Fibroblast of lung (primary cell): ENCODE measurements around the gene KRTAP12-4. TPM values are rescaled to one million over a fixed set of nuclear protein-coding genes. Genes with fewer than 3 reads are reported as not detected.

Source experiments
- DNase-seq, 2 donors: peaks; one replicate each; pipeline versions ENCODE4 v3.0.0 to v3.0.0-alpha.2; 2010; ENCODE audit warnings: low read depth in 2 of 2
- H2AFZ ChIP-seq: 2 replicates; pipeline ENCODE4 v1.5.1; 2012; ENCODE audit warnings: low read length, control low read depth, inconsistent platforms
- H3K27ac ChIP-seq: 2 replicates; pipeline ENCODE4 v1.5.1; 2011; ENCODE audit warnings: low read length, control low read depth; ENCODE audit not compliant: insufficient read depth
- H3K27me3 ChIP-seq: 2 replicates; pipeline ENCODE4 v1.5.1; 2011; ENCODE audit warnings: mild to moderate bottlenecking, low read length; ENCODE audit not compliant: control insufficient read depth, insufficient read depth
- H3K36me3 ChIP-seq: 2 replicates; pipeline ENCODE4 v1.5.1; 2011; ENCODE audit warnings: low read length; ENCODE audit not compliant: control insufficient read depth, insufficient read depth
- H3K4me1 ChIP-seq: 2 replicates; pipeline ENCODE4 v1.5.1; 2011; ENCODE audit warnings: low read length; ENCODE audit not compliant: control insufficient read depth, insufficient read depth; ENCODE audit errors: extremely low read depth
- H3K4me2 ChIP-seq: 2 replicates; pipeline ENCODE4 v1.5.1; 2011; ENCODE audit warnings: low read length, control low read depth; ENCODE audit not compliant: insufficient read depth; ENCODE audit errors: extremely low read depth
- H3K4me3 ChIP-seq, 4 experiments: fragments of 200-600 bp in 1 of 4; sonication (generic) in 1 of 4; replicated peaks in 1 of 4; 2 replicates each; pipeline ENCODE4 v1.5.1; 2011 to 2016; ENCODE audit warnings: low read length in 4 of 4, low read depth in 3 of 4, mild to moderate bottlenecking in 3 of 4, control low read depth in 2 of 4, inconsistent platforms in 1 of 4, mixed read lengths in 1 of 4; ENCODE audit not compliant: insufficient read depth in 1 of 4; ENCODE audit errors: control extremely low read depth in 1 of 4
- H3K79me2 ChIP-seq: 2 replicates; pipeline ENCODE4 v1.5.1; 2012; ENCODE audit warnings: mild to moderate bottlenecking, low read length, inconsistent platforms; ENCODE audit not compliant: control insufficient read depth, insufficient read depth
- H3K9ac ChIP-seq: 2 replicates; pipeline ENCODE4 v1.5.1; 2011; ENCODE audit warnings: mild to moderate bottlenecking, low read length, control low read depth; ENCODE audit not compliant: insufficient read depth
- H3K9me3 ChIP-seq: 2 replicates; pipeline ENCODE4 v1.5.1; 2012; ENCODE audit warnings: low read depth, low read length; ENCODE audit not compliant: control insufficient read depth, insufficient read depth
- H4K20me1 ChIP-seq: 2 replicates; pipeline ENCODE4 v1.5.1; 2011; ENCODE audit warnings: low read length; ENCODE audit not compliant: control insufficient read depth, insufficient read depth; ENCODE audit errors: extremely low read depth
- EZH2 ChIP-seq: IDR thresholded peaks from 2 replicates; pipeline ENCODE4 v1.5.1; 2012; ENCODE audit warnings: low read length, control low read depth, mild to moderate bottlenecking; ENCODE audit errors: missing control alignments
- polyA plus RNA-seq, 2 donors: library from polyadenylated mRNA; depleted of rRNA in 1 of 2; stranded (reverse) in 1 of 2; unstranded in 1 of 2; fragments of >200 nt; gene quantifications; 2 replicates each; pipeline ENCODE4 v1.2.1, GENCODE V29; 2011 to 2012; ENCODE audit warnings: missing spikeins in 1 of 2
- total RNA-seq: library from RNA; depleted of rRNA; stranded (reverse); fragments of >200 nt; gene quantifications from 2 replicates; pipeline ENCODE4 v1.2.1, GENCODE V29; 2014
- TF ChIP-seq, protein P1 (sequence below), 2 donors: IDR thresholded peaks in 1 of 2; conservative IDR thresholded peaks in 1 of 2; 1 replicate in 1 of 2; 2 replicates in 1 of 2; pipeline ENCODE4 v1.5.1; 2011 to 2012; ENCODE audit warnings: low read length in 2 of 2, control low read depth in 1 of 2, inconsistent platforms in 1 of 2, low read depth in 1 of 2, mild to moderate bottlenecking in 1 of 2

KRTAP12-4 gene
- total and polyA plus RNA-seq, 2 donors (not counting 1 experiment from before 2014, with no cell fraction given) = not detected

DNA sequence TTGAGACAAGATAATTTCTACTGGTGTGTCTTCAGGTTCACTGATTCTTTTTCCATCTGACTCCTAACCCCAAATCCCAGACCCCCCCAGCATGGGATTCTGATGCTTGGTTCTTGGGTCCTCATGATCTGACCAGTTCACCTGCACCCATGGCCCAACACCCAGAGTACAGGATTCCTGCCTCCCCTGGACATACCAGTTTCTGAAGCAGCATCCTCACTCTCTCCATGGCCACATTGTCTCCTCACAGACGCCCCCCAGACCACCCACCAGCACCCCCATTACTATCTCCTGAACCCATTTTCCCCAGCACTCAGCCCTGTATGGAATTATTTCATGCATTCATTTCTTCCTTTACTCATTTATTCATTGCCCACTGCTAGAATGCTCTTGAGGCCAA lies 2.4 kb upstream of the KRTAP12-4 start:
- no peaks in the 10 kb centered on the region for H3K36me3 ChIP-seq
- H3K27ac ChIP-seq = no peak overlapping the region
- no peak overlapping the region for H3K9ac ChIP-seq
- no peaks in the 10 kb centered on the region for H4K20me1 ChIP-seq
- H3K27me3 ChIP-seq = no peaks in the 10 kb centered on the region
- H2AFZ ChIP-seq = no peak overlapping the region
- no peaks in the 10 kb centered on the region for H3K79me2 ChIP-seq
- no peaks in the 10 kb centered on the region for H3K4me1 ChIP-seq
- DNase-seq = no peak
- no peaks in the 10 kb centered on the region for H3K9me3 ChIP-seq
- H3K4me3 ChIP-seq = no peak overlapping the region
- no peak for TF ChIP-seq EZH2
- no peak overlapping the region for H3K4me2 ChIP-seq

DNA sequence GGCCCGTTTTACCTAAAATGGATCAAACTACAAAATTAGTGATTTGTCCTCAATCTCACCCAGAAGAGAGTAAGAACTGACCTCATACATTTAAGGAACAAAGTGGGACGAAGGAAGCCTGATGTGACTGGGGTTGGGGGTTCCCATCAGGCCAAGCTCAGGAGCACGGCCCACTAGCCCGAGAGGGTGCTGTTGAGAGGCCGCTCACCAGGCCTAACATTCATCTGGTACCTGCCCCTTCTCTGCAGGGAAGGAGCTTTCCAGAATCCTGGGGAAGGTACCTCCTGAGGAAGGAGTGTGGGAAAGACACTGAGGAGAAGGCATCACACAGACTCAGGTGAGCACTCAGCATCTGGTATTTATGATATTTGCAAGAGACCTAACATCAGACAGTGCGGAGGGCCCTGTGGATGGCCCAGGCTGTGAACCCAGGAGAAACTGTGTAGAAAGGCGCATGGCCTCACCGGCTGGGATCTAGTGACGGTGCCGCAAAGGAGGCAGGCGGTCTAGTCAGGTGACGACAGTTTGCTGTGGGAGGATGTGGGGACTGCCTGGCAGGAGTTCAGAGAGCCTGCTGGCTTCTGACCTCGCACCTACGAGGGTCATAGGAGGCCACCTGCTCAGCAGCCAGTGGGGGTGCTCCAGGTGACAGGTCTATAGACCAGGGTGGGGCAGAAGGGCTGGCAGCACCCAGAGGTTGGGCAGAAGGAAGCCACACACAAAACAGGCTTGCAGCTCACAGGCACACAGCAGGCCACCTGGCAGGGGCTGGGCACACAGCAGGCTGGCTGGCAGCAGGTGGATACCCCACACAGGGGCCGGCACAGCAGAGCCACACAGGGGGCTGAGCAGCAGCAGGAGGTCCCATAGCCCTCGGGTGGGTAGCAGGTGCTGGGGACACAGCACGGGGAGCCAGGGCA lies 543 bp downstream of the KRTAP12-4 start:
- no peak overlapping the region for H3K4me2 ChIP-seq
- H3K4me3 ChIP-seq = no peak overlapping the region

DNA sequence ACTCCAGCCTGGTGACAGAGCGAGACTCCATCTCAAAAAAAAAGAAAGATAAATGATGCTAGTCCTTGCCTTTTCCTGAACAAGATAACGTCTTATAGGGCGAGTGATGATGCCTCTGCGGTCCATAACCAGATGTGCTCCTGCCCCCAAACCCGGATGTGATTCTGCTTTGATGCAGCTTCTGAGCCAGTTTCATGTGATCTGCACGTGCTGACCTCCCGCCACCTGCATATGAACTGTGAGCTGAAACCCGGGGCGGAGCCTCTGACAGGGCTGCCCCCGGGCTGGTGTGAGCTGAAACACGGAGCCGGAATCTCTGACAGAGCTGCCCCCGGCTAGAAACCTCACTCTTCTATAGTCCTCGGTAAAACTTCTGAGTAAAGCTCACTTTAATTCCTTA lies 1.3 kb downstream of the KRTAP12-4 start:
- Histone ChIP-seq H3K9me3 (no peaks in the 10 kb centered on the region), H3K4me2 (no peak overlapping the region), H3K4me3 (no peak overlapping the region), H3K36me3 (no peaks in the 10 kb centered on the region), H4K20me1 (no peaks in the 10 kb centered on the region), H3K27me3 (no peaks in the 10 kb centered on the region), H3K79me2 (no peaks in the 10 kb centered on the region), H3K4me1 (no peaks in the 10 kb centered on the region), H3K27ac (no peak overlapping the region), H2AFZ (no peak overlapping the region), H3K9ac (no peak overlapping the region)
- TF ChIP-seq, protein P1, sequence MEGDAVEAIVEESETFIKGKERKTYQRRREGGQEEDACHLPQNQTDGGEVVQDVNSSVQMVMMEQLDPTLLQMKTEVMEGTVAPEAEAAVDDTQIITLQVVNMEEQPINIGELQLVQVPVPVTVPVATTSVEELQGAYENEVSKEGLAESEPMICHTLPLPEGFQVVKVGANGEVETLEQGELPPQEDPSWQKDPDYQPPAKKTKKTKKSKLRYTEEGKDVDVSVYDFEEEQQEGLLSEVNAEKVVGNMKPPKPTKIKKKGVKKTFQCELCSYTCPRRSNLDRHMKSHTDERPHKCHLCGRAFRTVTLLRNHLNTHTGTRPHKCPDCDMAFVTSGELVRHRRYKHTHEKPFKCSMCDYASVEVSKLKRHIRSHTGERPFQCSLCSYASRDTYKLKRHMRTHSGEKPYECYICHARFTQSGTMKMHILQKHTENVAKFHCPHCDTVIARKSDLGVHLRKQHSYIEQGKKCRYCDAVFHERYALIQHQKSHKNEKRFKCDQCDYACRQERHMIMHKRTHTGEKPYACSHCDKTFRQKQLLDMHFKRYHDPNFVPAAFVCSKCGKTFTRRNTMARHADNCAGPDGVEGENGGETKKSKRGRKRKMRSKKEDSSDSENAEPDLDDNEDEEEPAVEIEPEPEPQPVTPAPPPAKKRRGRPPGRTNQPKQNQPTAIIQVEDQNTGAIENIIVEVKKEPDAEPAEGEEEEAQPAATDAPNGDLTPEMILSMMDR (conservative IDR thresholded peaks at IDR 0.05 in 1 of 2, IDR thresholded peaks at IDR 0.05 in 1 of 2; ENCODE audit: low read depth in 1 of 2, low read length in 2 of 2) = no peak
- TF ChIP-seq EZH2 = no peak
- DNase-seq = no peak

More for the DNA sequence above, 543 bp downstream of the KRTAP12-4 start:
- Histone ChIP-seq H2AFZ (no peak overlapping the region), H4K20me1 (no peaks in the 10 kb centered on the region), H3K27me3 (no peaks in the 10 kb centered on the region), H3K9ac (no peak overlapping the region), H3K27ac (no peak overlapping the region), H3K9me3 (no peaks in the 10 kb centered on the region), H3K36me3 (no peaks in the 10 kb centered on the region), H3K79me2 (no peaks in the 10 kb centered on the region), H3K4me1 (no peaks in the 10 kb centered on the region)
- no peak for TF ChIP-seq EZH2
- TF ChIP-seq, protein P1 (conservative IDR thresholded peaks at IDR 0.05 in 1 of 2, IDR thresholded peaks at IDR 0.05 in 1 of 2; ENCODE audit: low read depth in 1 of 2, low read length in 2 of 2) = no peak
- DNase-seq = no peak
